ENCODE measurements around the gene ZFP90.
"Not testable (repeated sequence)": the region's sequence is repeated elsewhere in the genome, so short reads cannot be mapped to it uniquely, and the experiment has no call there.

The ZFP90 gene

DNA sequence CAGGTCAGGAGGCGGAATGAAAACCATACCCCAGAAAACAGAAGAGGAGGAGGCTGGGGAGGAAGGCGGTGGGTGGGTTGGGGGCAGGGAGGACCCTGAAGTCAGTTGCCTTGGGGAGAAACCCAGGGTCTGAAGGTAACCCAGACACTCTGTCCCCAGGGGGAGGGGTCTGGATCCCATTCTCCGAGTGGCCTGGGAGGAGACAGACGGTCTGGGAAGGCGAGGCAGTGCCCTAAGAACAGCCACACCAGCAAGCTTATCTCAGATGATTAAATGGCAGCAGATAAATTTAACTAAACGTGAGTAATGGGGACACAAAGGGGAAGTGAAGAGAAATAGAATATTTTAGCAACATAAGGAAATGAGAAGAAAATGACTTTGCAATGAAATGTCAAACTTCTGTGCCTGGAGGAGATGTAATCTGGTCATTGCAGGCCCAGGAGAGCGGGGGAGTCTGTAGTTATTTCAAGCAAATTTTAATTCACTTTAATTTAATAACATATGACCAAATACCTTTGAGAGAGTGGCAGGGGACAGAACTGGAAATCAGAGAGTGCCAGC lies 21.4 kb upstream of the ZFP90 start:
- no peak for DNase-seq (ENCODE audit: low read depth in 1 of 2, low spot score in 1 of 2)

GRCh38 chr16:68519225-68519745 lies 19.8 kb upstream of the ZFP90 start:
- no peak for DNase-seq (ENCODE audit: low read depth in 1 of 2, low spot score in 1 of 2)

DNA sequence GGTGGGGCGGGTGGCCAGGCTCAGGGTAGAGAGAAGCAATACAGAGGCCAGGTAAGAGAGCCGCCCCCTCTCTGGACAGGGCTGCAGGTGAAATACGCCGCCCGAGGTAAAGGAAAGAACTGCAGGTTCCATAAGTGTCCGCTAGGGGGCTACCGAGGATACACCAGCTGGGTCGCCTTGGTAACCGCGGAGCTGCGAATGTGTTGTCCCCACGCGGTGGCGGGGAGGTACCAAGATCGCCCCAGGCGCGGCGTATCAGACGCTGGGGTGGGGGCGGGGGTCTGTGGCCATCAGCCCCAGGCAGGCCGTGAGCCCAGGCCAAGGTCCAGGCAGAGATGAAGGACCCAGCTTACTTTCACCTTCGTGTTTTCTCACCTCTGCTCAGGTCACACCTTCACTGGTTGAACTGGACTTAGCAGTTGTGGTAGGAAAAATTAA lies 18.4 kb upstream of the ZFP90 start:
- DNase-seq (ENCODE audit: low read depth in 1 of 2, low spot score in 1 of 2) = peak; percentile 66 to 70

GRCh38 chr16:68524069-68524820 lies 14.8 kb upstream of the ZFP90 start:
- DNase-seq (ENCODE audit: low read depth in 1 of 2, low spot score in 1 of 2) = no peak

DNA sequence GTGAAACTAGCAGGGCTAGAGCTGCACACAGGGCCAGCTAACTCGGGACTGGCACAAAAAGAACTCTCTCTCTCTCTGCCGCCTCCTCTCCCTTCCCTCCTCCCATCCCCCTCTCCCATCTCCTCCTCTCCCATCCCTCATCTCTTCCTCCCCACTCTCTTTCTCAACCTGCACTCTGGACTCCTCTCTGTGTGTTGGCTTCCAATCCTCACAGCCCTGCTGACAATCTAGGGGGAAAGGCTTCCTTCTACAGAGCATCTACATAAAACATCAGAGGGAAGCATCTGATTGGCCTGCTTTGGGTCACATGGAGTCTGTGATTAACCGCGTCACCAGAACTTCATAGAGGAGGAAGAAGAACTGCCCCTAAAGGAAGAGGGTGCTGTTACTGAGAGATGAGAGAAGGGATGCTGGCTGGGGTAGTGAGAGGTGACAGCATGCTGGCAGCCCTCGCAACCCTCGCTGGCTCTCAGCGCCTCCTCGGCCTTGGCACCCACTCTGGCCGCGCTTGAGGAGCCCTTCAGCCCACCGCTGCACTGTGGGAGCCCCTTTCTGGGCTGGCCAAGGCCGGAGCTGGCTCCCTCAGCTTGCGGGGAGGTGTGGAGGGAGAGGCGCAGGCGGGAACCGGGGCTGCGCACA lies 12.8 kb upstream of the ZFP90 start:
- DNase-seq (ENCODE audit: low read depth in 1 of 2, low spot score in 1 of 2) = no peak

- no peak for DNase-seq (ENCODE audit: low read depth in 1 of 2, low spot score in 1 of 2)
Measured at GRCh38 chr16:68526782-68527145, 12.3 kb upstream of the ZFP90 start.

GRCh38 chr16:68528233-68528632 lies 10.9 kb upstream of the ZFP90 start:
- DNase-seq (ENCODE audit: low read depth in 1 of 2, low spot score in 1 of 2) = no peak

DNA sequence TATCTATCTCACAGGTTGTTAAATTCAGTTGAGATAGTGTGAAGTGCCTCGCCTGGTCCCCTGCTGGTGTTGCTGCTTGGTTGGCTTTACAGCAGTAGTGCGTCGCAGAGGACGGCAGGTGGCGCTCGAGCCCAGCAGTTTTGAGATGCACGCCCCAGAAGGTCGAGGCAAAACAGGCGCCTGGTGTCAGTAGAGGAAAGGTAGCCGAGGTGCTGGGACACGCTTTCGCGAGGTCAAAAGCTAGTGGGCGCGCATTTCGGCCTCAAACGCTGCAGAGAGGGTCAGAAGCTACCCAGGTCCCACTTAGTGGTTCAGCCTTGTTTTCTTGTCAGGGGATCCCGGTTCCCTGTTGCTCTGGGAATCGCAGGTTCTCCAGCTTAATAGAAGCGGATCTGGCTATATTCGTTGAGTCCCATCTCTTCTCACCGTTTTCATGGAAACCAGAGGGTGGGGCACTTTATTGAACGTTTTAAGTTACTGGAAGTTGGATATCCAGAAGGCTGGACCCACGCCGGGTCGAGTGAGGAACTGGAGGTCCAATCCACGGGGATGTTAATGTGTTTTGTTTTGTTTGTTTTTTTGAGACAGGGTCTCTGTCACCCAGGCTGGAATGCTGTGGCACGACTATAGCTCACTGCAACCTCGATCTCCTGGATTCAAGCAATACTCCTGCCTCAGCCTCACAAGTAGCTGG lies 10.3 kb upstream of the ZFP90 start:
- peak; percentile 80 to 81 for DNase-seq (ENCODE audit: low read depth in 1 of 2, low spot score in 1 of 2)

DNA sequence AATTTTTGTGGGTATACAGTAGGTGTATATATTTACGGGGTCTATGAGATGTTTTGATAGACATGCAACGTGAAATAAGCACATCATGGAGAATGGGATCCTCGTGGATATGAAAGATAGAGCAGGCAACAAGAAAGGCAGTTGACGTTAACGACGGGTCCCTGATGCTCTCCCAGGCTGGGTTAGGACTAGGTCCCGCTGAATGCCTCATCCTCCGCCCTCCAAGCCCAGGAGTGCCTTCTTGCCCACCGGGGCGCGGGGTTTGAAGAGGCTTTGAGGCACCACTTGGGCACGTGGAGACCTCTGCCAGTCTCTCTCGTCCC lies 9.5 kb upstream of the ZFP90 start:
- DNase-seq (ENCODE audit: low read depth in 1 of 2, low spot score in 1 of 2) = no peak

- peak; percentile 79 to 86 for DNase-seq (ENCODE audit: low read depth in 1 of 2, low spot score in 1 of 2)
Measured at GRCh38 chr16:68529931-68530701, 9.0 kb upstream of the ZFP90 start.

DNA sequence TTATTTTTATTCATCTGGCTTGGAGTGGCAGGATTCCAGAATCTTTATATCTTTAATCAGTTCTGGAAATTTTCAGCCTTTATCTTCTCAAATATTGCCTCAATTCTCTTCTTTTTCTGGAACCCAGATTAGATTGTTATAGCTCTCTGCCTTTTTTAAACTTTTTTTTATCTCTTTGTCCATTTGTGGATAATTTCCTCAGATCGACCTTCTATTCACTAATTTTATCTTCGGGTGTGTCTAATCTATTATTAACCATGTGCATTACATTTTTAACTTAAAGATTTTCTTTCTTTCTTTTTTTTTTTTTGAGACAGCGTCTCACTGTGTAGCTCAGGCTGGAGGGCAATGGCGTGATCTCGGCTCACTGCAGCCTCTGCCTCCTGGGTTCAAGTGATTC lies 5.2 kb upstream of the ZFP90 start:
- no peak for DNase-seq (ENCODE audit: low read depth in 1 of 2, low spot score in 1 of 2)

- no peak for DNase-seq (ENCODE audit: low read depth in 1 of 2, low spot score in 1 of 2)
Measured at GRCh38 chr16:68535331-68535730, 3.8 kb upstream of the ZFP90 start.

DNA sequence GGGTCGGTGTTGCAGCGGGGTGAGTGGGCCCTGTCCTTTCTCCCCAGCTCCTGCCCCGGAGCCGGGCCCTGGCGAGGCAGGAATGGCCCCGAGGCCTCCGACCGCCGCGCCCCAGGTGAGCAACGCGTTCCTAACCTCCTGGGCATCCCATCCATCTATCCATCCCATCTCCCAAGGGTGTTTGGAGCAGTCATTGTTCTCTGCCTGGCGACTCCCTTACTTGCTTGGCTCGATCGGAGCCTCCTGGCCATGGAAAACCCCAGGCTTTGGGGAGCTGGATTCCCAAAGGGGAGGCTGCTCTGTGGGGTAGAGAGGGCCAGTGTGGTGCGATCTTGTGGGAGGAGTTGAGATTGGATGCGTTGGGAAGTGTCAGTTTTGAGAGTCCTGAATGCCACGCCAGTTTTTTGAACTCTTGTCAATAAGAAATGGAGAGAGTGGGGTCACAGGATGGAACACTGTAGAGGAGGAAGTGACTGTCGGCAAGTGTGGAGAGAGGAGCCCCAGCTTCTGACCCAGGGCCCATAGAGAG lies 684 bp downstream of the ZFP90 start:
- peak in 1 of 2 donors; percentile 3 for DNase-seq (ENCODE audit: low read depth in 1 of 2, low spot score in 1 of 2)

DNA sequence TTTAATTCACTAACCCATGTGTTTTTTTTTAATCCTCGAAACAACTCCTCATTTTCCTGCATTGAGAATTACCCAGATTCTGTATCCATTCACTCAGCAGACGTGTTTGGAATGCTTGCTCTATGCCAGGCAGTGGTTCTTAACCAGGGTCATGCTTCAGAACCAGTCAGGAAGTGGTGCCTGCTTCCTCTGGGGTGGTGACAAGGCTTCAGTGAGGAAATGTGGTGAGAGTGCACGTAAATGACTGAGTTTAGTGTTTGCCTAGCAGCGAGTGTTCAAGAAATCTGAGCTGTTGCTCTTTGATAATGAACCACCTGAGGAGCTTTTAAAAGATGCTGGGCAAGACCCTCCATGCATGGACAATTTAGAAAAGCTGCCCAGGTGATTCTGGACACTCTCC lies 9.9 kb downstream of the ZFP90 start:
- no peak for DNase-seq (ENCODE audit: low read depth in 1 of 2, low spot score in 1 of 2)

DNA sequence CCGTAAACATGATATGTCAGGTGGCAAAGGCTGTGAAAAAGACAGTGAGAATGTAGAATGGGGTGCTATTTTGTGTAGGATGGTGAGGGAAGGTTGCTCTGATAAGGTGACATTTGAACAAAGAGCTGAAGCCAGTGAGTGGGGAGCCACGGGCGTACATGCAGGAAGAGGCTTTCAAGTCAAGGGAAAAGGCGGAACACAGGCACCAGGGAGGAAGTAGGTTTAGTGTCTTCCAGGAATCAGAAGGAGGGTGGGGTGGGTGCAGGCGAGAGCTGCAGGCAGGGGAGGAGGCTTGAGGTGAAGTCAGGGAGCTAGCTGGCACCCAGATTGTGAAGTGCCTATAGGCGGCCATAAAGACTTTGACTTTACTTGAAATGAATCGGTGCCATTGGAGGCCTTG lies 14.1 kb downstream of the ZFP90 start:
- no peak for DNase-seq (ENCODE audit: low read depth in 1 of 2, low spot score in 1 of 2)

GRCh38 chr16:68560341-68560740 lies 21.2 kb downstream of the ZFP90 start:
- DNase-seq (ENCODE audit: low read depth in 1 of 2, low spot score in 1 of 2) = not testable (repeated sequence)

DNA sequence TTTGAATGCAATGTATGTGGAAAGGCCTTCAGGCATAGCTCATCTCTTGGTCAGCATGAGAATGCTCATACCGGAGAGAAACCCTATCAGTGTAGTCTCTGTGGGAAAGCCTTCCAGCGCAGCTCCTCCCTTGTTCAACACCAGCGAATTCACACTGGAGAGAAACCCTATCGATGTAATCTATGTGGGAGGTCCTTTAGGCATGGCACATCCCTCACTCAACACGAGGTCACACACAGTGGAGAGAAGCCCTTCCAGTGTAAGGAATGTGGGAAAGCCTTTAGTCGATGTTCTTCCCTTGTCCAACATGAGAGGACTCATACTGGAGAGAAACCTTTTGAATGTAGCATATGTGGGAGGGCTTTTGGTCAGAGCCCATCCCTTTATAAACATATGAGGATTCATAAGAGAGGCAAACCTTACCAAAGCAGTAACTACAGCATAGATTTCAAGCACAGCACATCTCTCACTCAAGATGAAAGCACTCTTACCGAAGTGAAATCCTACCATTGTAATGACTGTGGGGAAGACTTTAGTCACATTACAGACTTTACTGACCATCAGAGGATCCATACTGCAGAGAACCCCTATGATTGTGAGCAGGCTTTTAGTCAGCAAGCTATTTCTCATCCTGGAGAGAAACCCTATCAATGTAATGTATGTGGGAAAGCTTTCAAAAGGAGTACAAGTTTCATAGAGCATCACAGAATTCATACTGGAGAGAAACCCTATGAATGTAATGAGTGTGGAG lies 24.7 kb downstream of the ZFP90 start:
- DNase-seq (ENCODE audit: low read depth in 1 of 2, low spot score in 1 of 2) = no peak

DNA sequence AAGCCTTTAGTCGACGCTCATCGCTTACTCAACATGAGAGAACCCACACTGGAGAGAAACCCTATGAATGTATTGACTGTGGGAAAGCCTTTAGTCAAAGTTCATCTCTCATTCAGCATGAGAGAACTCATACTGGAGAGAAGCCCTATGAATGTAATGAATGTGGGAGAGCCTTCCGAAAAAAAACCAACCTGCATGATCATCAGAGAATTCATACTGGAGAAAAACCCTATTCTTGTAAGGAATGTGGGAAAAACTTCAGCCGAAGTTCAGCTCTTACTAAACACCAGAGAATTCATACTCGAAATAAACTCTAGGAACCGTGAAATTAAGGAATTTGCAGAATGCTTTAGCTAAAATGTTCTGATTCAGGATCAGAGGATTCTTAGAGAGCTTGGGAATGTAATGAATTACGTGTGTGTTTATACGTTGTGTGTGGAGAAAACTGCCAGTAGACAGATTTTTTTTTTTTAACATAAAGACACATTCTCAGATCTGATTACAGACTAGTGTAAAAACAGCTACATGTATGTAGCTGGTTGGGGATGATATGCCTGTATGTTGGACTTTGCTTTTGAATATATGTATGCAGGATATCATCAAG lies 25.4 kb downstream of the ZFP90 start:
- no peak for DNase-seq (ENCODE audit: low read depth in 1 of 2, low spot score in 1 of 2)

GRCh38 chr16:68574479-68574878 lies 35.4 kb downstream of the ZFP90 start:
- DNase-seq (ENCODE audit: low read depth in 1 of 2, low spot score in 1 of 2) = no peak

DNA sequence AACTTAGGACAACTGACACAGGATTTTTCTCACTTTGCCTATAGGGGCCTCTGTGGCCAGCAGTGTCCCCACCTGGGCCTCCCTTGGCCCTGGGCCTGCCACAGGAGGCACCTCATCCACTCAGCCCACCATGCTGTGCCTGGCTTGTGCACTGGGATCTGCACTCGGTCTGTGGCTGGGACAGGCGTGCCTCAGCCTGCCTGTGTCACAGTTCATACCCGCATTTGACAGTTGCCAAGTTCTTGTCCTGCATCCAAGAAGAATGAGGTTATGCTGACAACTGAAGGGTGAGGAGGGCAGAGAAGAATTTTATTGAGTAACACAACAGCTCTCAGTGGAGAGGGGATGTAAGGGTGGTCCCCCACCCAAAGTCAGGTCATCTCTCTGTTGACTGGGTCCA lies 36.0 kb downstream of the ZFP90 start:
- no peak for DNase-seq (ENCODE audit: low read depth in 1 of 2, low spot score in 1 of 2)
